GM18502 (cell line): Measurements from ENCODE around the gene WDR31.
"Not testable (repeated sequence)": the region's sequence is repeated elsewhere in the genome, so short reads cannot be mapped to it uniquely, and the experiment has no call there.

ENCODE experiments used
- ATAC-seq: cut with Tn5 transposase; IDR thresholded peaks from one replicate; pipeline ENCODE4 v1.9.1; 2021; ENCODE audit warnings: mild to moderate bottlenecking; ENCODE audit not compliant: unreplicated experiment, poor library complexity

WDR31 gene

DNA sequence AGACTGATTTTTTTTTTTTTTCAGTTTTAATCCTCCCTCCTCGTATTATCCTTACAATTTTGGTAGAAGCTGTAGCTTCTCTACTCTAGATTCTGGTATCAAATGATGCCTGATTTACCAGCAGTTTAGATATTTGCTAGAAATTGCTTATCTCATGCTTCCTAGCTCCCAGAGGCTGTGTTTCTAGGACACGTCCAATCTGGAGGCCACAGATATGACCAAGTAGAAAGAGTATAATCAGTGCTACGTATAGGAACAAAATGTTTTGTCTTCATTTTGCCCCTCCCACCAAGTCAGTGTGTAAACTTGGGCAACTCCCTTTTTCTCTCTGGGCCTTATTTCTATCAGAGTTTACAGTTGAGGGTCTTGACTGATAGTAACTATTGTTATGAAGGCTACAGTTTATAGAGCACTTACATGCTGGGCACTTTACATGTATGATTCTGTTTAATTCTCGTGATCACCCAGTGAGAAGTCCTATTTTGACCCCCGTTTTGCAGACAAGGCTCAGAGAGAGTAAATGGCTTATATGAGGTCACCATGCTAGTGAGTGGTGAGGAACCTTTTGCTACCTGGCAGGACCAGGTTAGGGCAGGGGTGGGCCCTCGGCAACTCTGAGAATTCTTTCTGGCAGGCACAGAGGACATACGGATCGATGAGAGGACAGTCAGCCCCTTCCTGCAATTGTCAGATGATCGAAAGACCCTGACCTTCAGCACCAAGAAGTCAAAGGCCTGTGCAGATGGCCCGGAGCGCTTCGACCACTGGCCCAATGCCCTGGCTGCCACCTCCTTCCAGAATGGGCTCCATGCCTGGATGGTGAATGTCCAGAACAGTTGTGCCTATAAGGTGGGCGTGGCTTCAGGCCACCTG is 29.1 kb upstream of the WDR31 start:
- ATAC-seq = no peak

DNA sequence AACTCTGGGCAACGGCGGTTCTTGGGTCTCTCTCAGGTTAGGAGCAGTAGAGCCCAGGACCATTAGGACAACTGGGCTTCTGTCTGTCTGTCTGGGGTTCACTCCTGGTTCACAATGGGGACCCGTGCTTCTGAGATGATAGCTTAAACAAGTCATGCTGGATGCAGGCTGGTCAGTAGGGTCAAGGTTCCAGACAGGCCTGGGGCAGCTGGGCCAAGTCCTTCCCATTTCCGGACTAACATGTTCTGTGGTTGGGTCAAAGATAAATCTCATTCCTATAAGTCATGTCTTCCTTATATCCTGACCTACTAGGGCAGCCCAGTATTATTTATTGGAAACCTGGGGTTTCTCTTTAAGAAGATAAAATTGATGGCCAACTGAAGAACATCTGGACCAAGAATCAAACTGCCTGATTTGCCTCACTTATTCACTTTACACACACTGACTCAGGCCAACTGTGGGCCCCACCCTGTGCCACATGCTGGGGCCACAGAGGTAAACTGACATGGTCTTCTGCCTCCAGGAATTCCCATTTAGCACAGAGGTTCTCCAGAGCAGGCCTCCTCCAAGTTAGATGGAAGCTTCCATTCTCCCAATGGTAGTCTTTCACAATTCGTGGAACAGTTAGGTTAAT is 28.4 kb upstream of the WDR31 start:
- ATAC-seq = no peak

DNA sequence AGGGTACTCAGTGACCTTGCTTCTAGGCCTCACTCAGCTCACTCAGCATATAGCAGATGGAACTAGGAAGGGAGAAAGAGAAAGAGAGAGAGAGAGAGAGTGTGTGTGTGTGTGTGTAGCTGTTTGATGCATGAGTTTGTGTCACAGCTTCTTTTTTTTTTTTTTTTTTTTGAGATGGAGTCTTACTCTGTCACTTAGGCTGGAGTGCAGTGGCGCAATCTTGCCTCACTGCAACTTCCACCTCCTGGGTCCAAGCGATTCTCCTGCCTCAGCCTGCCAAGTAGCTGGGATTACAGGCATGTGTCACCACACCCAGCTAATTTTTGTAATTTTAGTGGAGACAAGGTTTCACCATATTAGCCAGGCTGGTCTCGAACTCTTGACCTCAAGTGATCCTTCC is 25.6 kb upstream of the WDR31 start:
- not testable (repeated sequence) for ATAC-seq

DNA sequence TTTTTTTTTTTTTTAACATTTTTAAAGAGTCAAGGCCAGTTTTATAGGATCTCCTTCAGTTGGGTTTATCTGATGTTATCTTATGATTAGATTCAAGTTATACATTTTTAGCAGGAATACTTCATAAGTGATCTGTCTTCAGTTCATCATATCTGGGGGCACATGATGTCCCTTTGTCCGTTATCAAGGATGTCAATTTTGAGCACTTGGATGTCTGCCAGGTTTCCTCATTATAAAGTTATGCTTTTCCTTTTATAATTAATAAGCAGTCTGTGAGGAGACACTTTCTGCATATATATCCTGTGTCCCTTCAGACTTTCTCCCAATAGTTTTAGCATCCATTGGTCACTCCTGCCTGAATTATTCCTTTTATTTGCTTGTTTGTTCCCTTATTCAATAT is 24.9 kb upstream of the WDR31 start:
- no peak for ATAC-seq

DNA sequence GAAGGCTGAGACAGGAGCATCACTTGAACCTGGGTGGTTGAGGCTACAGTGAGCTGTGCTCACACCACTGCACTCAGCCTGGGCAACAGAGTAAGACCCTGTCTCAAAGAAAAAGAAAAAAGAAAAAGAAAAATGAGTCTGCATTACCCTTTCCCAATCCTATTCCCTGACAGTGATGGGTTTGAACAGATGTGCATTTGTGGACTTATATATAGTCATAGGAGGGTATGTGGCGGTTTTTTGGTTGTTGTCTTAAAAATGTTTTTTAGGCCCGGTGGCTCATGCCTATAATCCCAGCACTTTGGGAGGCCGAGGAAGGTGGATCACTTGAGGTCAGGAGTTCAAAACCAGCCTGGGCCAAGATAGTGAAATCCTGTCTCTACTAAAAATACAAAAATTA is 23.3 kb upstream of the WDR31 start:
- no peak for ATAC-seq

DNA sequence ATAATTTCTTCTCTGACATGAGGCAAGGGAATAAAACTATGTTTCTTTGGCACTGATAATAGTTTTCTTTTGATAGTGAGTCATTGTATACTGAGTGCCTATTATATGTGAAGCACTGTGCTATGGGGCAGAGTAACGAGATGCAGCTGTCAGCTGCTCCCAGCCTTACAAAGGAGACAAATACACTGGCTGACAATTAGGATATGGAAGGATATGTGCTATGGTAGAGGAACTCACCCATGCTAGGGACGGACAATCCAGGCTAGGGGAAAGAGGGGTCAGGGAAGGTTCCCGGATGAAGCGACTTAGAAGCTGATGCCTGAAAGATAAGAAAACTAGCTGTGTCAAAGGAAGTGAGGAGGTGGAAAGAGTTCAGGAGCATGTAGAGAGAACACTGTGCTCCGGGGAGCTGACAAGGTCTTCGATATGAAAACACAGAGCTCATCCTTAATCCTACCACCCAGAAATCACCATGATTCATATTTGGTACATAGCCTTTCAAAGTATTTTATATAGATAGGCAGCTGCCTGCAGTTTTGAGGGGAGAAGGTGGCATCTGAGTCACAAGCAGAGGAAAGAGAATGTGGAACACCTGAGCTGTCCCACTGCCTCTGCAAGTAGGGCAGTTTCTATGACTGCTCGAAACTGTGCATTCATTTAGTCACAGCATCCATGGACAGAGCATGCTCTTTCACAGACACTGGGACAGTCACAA is 21.4 kb upstream of the WDR31 start:
- ATAC-seq = no peak

DNA sequence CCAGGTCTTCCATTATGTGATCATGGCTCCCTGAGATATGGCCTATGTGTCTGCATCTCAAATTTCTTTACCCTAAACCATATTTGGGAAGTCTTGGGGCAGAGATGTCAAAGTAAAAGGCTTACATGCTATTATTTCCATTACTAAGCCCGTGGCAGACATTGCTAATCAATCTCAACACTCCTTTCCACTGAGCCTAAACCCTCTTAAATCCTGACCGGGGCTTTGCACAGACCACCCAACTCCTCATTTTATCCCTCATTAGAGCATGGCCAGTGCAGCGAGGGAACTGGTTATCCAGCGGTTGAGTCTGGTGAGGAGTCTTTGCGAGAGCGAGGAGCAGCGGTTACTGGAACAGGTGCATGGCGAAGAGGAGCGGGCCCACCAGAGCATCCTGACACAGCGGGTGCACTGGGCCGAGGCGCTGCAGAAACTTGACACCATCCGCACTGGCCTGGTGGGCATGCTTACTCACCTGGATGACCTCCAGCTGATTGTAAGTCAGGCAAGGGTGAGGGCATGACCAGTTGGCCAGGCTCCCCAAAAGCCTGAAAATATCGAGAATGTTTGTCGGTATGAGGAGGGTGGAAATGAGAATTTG is 20.3 kb upstream of the WDR31 start:
- ATAC-seq = no peak

DNA sequence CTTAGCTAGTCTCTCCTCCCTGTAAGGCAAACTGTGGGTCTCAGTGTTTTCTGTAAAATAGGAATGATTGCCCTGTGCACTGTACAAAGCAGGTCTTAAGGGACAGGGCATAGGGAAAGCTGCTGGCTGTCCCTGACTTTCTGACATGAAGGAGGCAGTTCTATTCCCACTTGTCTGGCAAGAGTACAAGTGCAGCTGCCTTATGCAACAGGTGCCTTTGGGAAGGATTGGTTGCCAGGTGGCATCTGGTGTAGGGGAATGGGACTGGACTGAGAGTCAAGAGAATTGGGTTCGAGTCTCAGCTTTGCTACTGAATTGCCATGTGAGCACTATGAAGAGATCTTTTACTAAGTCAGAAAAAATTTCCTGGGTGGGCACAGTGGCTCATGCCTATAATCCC is 19.3 kb upstream of the WDR31 start:
- no peak for ATAC-seq

DNA sequence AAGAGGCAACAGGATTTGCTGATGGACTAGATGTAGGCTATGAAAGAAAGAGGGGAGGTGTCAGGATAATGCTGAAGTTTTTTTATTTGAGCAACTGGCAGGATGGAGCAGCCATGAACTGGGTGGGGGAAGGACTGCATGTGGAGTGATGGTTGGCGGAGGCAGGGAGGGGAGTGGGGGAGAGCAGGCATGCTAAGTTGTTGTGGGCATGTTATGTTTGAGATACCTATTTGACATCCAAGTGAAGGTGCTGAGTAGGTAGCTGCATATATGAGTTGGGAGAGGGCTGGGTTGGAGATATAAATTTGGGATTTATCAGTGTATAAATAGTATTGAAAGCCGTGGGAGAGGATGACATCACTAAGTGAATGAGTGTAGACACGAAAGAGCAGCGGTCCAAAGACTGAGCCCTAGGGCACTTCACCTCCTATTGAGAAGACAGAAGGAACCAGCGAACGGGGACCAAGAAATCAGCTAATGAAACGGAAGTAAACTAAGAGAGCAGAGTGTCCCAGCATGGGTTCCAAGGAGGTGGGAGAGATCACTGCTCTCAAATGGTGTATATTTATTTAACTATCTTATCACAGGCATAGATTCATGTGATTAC is 16.7 kb upstream of the WDR31 start:
- no peak for ATAC-seq

DNA sequence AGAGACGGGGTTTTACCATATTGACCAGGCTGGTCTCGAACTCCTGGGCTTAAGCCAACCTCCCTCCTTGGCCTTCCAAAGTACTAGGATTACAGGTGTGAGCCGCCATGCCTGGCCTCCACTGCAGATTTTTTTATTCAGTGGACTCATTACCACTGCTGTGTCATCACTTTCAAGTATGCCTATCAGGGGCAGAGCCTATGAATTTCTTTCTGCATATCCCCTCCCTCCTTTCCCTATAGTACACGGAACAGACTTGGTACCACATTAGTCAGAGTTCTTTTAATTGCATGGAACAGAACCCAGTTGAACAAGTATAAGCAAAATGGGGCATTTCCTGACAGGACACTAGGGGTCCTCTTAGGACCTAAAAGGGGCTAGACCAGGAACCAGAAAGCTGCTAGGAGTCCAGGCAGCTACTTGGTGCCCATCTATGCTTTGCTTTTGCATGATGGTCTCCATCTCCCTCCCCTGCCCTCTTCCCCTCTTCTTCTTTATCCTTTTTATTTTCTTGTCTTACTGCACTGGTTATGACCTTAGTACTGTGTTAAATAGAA is 15.0 kb upstream of the WDR31 start:
- ATAC-seq = no peak

DNA sequence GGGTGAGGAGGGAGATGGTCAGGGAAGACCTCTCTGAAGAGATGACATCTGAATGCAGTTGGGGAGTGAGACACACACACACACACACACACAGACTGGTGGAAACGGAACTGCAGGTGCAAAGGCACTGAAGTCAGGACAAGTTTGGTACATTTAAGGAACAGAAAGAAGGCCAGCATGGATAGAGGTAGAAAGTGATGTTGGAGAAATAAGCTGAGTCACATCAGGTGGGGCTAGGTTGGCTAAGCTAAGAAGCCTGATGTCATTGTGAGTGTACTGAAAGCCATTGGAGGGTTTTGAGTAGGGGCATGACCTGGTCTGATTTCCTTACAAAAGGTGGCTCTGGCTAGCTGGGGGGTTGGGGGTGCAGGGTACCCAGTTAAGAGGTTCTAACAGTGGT is 12.3 kb upstream of the WDR31 start:
- no peak for ATAC-seq

DNA sequence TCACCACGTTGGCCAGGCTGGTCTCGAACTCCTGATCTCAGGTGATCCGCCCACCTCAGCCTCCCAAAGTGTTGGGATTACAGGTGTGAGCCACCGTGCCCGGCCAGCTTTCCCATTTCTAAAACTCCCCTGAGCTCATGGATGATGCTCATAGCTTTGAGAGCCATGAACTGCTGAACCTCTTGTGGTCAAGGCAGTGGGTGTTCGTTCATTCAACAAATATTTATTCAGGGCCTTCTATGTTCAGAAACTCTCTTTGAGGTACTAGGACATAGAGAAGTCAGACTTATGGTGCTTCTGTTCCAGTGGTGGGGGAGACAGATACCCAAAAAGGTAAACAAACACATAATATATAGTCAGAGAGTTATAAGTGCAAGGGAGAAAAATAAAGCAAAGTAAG is 11.9 kb upstream of the WDR31 start:
- no peak for ATAC-seq

DNA sequence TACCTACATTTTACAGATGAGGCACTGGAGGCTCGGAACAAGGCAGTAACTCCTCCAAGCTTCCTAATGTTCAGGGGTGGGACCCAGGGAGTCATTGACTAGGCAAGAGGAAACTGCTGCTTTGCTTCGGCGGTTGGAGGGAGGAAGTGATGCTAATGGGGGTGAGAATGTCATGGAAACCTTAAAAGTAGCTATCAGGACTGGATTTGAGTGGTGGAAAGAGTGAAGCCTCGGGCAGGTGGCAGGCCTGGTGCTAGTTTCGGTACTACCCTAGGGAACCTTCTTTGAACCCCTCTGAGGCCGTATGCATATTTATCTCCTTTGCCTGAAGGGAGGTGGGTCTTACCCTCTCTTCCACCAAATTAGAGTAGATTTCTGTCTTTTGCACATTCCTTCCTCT is 10.9 kb upstream of the WDR31 start:
- peak; percentile 43 for ATAC-seq

DNA sequence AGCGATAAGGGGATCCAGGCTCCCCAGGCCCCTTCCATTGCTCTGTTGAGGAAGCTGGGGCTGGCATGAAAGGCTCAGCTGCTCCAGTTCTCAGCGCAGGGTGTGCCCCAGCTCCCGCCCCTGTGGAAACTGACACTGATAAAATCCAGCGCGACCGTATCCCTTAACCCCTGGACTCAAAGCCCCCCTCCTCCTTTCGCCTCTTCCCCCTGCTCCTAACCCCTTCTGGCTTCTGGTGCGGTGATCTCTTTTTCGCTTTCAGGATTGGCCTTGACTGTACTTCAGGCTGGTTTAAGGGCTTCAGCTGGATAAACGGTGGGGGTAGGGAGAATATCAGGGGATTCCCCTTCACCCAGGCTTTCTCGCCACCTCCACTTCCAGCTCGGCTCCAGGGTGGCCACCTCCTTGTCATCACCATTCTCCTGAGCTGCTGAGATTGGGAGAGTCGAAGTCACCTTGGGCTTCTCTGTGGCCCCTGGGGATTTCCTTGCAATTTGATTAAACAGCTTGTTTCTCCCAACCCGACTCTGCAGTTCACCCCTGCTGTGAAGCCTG is 10.1 kb upstream of the WDR31 start:
- peak; percentile 7 for ATAC-seq

DNA sequence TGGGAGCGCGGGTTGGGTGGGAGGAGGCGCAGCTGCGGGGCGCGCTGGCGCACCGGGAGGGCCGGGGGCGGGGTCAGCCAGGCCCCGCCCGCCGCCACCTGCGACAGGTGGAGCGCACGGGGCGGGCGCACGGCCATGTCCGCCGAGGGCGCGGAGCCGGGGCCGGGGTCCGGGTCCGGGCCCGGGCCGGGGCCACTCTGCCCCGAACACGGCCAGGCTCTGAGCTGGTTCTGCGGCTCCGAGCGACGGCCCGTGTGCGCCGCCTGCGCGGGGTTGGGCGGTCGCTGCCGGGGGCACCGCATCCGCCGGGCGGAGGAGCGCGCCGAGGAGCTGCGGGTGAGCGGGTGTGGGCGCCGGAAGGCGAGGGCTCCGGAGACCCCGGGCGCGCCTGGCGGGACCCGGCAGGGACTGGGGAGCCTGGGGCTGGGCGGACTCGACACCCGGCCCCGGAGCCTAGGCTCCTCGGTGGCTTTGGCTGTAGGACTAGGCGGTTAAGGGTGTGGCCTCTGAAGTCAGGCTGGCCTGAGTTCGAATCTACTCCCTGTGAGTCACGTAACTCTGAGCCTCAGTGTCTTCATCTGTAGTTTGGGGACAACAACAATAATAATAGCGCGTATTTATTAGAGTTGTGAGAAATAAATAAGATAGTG is 9.5 kb upstream of the WDR31 start, which contains the start of gene BSPRY:
Gene BSPRY (plus strand): TSS at position 97 of the 650 bp plus-strand sequence. CDS start 39 bp downstream, at position 136.
- ATAC-seq = peak; percentile 39

DNA sequence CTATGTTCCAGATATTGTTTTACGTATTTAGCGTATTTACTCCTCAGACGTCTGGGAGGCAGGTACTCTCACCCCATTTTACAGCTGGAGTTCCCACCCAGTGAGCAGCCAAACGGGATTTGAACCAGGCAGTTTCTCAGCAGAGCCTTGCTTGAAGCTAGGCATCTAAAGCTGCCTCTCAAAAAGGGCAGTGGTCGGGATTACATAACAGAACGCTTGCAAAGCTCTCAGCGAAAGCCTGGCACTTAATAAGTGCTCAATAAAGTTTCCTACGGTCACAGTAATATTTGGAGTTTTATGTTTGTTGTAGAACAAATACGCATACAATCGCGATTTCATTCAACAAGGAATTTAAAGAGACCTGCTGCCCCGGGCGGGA is 9.0 kb upstream of the WDR31 start:
- ATAC-seq = no peak

DNA sequence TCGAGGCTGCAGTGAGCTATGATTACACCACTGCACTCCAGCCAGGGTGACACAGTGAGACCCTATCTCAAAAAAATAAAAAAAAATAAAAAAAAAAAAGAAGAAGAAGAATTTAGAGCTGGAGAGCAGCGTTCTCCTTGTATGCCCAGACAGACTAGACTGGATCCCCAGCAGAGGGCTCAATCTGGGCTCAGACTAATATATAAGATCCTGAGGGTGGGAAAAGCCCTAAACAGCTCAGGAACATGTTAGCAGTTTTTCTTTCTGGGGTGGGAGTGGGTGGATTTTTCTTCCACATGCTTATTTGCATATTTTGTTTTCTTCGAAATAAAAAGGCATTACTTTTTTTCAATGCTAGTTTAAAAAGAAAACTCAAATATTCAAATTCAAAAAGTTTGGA is 8.4 kb upstream of the WDR31 start:
- no peak for ATAC-seq

DNA sequence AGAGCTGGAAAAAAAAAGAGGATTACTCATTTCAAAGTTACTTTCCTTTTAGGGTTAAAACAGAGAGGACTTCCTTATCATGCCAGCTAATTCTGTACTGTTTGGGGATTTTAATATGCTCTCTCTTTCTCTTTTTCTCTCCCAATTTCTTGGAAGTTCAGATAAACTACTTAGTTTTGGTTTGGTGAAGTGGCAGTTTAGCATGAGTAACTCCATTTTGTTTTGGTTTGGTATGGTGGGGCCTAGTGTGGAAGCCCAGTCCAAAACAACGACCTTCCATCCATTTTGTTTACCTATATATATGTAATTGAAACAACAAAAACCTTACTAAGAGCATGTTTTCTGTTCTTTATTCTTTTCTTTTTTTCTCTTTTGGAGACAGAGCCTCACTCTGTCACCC is 5.6 kb upstream of the WDR31 start:
- no peak for ATAC-seq

DNA sequence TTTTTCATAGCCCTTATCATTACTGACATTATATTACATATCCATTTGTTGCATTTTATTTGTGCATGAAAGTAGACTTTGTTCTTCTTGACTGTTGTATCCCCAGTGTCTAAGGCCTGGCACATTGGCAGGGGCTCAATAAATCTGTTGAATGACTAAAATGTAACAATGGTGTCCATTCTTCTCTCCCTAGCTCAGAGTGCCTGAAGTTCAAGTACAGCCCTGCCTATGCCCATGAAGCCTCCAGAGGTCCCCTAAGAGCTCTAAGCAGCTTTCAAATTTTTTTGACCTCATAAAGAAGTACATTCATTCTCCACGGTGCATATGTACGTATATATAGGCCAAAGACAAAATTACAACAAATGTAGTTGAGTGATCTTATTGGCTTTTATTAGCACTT is 5.1 kb upstream of the WDR31 start:
- ATAC-seq = no peak
